Breast epithelium (tissue), 4 donors: ENCODE measurements around the gene BCAS3. TPM values are rescaled to one million over a fixed set of nuclear protein-coding genes. Genes with fewer than 3 reads are reported as not detected.

Experiments used
- DNase-seq, 2 donors: peaks; one replicate each; pipeline ENCODE4 v3.0.0-alpha.2; 2019; ENCODE audit warnings: low spot score in 2 of 2
- H3K27ac ChIP-seq, 2 donors: fragments of 200-600 bp; sonication (generic) in 1 of 2; one replicate each; pipeline ENCODE4 v1.5.1; 2016 to 2019; ENCODE audit warnings: mild to moderate bottlenecking in 1 of 2
- H3K27me3 ChIP-seq, 2 donors: fragments of 200-600 bp; sonication (generic) in 1 of 2; one replicate each; pipeline versions ENCODE4 v1.5.1 to v1.6.0; 2017 to 2019; ENCODE audit warnings: control low read depth in 1 of 2, mild to moderate bottlenecking in 1 of 2
- H3K36me3 ChIP-seq: fragments of 200-600 bp; one replicate; pipeline ENCODE4 v1.5.1; 2019
- H3K4me1 ChIP-seq, 2 donors: fragments of 200-600 bp; sonication (generic); one replicate each; pipeline ENCODE4 v1.5.1; 2016 to 2019; ENCODE audit warnings: control low read depth in 1 of 2
- H3K4me3 ChIP-seq, 3 donors: fragments of 200-600 bp; sonication (generic); 1 replicate in 2 of 3; 2 replicates in 1 of 3; pipeline ENCODE4 v1.5.1; 2016 to 2019; ENCODE audit warnings: mild to moderate bottlenecking in 3 of 3, moderate library complexity in 2 of 3
- H3K9me3 ChIP-seq, 2 donors: fragments of 200-600 bp; sonication (generic) in 1 of 2; one replicate each; pipeline ENCODE4 v1.5.1; 2016 to 2019; ENCODE audit warnings: control low read depth in 1 of 2
- POLR2A ChIP-seq: fragments of 450-650 bp; IDR thresholded peaks from one replicate; pipeline ENCODE4 v1.6.1; 2016; ENCODE audit warnings: antibody characterized with exemption, mild to moderate bottlenecking, moderate library complexity
- POLR2AphosphoS5 ChIP-seq, 3 donors: sonication (generic); formaldehyde crosslinking; IDR thresholded peaks; one replicate each; pipeline ENCODE4 v1.6.1; 2017; ENCODE audit warnings: antibody characterized with exemption in 3 of 3
- intact Hi-C: fragments of 100-400 bp; cut with DNase I; formaldehyde crosslinking; loops from one replicate; pipeline ENCODE4 v1.15.1; 2023; ENCODE audit warnings: low total_unique reads
- total RNA-seq, 3 donors: library from RNA; depleted of rRNA; stranded (reverse); fragments of >200 nt; gene quantifications; one replicate each; pipeline ENCODE4 v1.1.0, GENCODE V29; 2016
- TF ChIP-seq, protein P1 (sequence below), 3 donors: fragments of 450-650 bp; IDR thresholded peaks; one replicate each; pipeline ENCODE4 v1.5.1; 2016 to 2017; ENCODE audit warnings: antibody characterized with exemption in 3 of 3, mild to moderate bottlenecking in 3 of 3, moderate library complexity in 3 of 3

BCAS3 gene
- total RNA-seq, 3 donors from 2014 or later: 30.8 to 47.9 (median 31.2) TPM

- Histone ChIP-seq H3K27ac (no peak overlapping the region), H3K9me3 (no peaks in the 10 kb centered on the region), H3K4me1 (no peaks in the 10 kb centered on the region), H3K36me3 (no peaks in the 10 kb centered on the region), H3K4me3 (no peak overlapping the region), H3K27me3 (no peaks in the 10 kb centered on the region)
- no peak for DNase-seq
- intact Hi-C loops: no loop called here
- TF ChIP-seq, protein P1, sequence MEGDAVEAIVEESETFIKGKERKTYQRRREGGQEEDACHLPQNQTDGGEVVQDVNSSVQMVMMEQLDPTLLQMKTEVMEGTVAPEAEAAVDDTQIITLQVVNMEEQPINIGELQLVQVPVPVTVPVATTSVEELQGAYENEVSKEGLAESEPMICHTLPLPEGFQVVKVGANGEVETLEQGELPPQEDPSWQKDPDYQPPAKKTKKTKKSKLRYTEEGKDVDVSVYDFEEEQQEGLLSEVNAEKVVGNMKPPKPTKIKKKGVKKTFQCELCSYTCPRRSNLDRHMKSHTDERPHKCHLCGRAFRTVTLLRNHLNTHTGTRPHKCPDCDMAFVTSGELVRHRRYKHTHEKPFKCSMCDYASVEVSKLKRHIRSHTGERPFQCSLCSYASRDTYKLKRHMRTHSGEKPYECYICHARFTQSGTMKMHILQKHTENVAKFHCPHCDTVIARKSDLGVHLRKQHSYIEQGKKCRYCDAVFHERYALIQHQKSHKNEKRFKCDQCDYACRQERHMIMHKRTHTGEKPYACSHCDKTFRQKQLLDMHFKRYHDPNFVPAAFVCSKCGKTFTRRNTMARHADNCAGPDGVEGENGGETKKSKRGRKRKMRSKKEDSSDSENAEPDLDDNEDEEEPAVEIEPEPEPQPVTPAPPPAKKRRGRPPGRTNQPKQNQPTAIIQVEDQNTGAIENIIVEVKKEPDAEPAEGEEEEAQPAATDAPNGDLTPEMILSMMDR (IDR thresholded peaks at IDR 0.05): no peak
- TF ChIP-seq POLR2AphosphoS5 (IDR thresholded peaks at IDR 0.05): no peak
- no peak for TF ChIP-seq POLR2A
Measured at GRCh38 chr17:61291451-61292285, 614.0 kb downstream of the BCAS3 start.

DNA sequence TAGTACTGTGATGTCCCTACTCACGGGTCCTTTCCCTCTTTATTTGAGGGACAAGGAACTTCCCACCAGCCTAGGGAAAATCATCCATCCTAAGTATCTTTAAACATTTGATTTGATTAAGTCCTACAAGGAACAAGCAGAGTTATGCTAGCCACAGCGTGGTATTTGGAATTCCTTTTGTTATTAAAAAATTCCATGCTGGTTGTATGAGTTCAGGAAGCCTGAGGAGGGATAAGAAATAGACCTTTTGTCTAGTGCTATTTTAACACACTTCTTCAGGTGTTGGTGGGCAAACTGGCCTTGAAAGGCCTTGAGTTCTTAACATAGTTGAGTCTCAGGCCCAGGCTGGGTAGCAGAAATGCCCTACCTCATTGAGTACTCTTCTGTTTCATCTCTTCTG is 616.6 kb downstream of the BCAS3 start:
- intact Hi-C loops: no loop called here
- H3K4me1 ChIP-seq: no peaks in the 10 kb centered on the region
- no peaks in the 10 kb centered on the region for H3K27me3 ChIP-seq
- peak in 1 of 2 donors; percentile 32 for DNase-seq
- TF ChIP-seq POLR2AphosphoS5 (IDR thresholded peaks at IDR 0.05): no peak
- TF ChIP-seq POLR2A: no peak
- TF ChIP-seq, protein P1 (IDR thresholded peaks at IDR 0.05): no peak
- H3K36me3 ChIP-seq: no peaks in the 10 kb centered on the region
- H3K27ac ChIP-seq: peak overlapping the region; percentile 35 to 46
- H3K9me3 ChIP-seq: no peaks in the 10 kb centered on the region
- H3K4me3 ChIP-seq: no peak overlapping the region

GRCh38 chr17:61294777-61295176 is 617.1 kb downstream of the BCAS3 start:
- no peak for DNase-seq
- Histone ChIP-seq H3K4me1 (no peaks in the 10 kb centered on the region), H3K9me3 (no peaks in the 10 kb centered on the region), H3K36me3 (no peaks in the 10 kb centered on the region), H3K4me3 (no peak overlapping the region), H3K27ac (peak overlapping the region; percentile 35 to 46), H3K27me3 (no peaks in the 10 kb centered on the region)
- intact Hi-C loops: no loop called here
- TF ChIP-seq, protein P1 (IDR thresholded peaks at IDR 0.05): no peak
- TF ChIP-seq POLR2A (no peak), POLR2AphosphoS5 (IDR thresholded peaks at IDR 0.05) (no peak)

DNA sequence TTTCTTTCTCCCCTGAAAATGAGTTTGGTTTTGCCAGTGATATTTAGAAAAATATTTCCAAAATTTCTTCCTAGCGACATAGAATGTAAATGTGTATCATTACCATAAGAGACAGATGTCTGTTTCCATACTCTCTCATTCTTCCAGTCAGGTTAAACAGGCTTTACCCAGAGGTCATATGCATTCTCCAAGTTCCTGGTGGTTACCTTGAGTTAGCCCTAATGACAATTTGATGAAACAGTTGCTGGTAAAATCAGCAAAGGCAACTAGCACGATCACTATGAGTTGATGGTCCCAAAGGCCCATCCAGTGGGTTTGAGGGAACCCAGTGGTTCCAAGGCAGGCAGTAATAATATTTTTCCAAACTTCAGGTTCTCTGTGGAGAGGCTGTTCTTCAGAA is 618.4 kb downstream of the BCAS3 start:
- H3K4me3 ChIP-seq: no peak overlapping the region
- H3K9me3 ChIP-seq: no peaks in the 10 kb centered on the region
- no peaks in the 10 kb centered on the region for H3K36me3 ChIP-seq
- H3K27ac ChIP-seq: no peak overlapping the region
- no peak for DNase-seq
- intact Hi-C loops: no loop called here
- TF ChIP-seq POLR2AphosphoS5 (IDR thresholded peaks at IDR 0.05) (no peak), POLR2A (no peak)
- TF ChIP-seq, protein P1 (IDR thresholded peaks at IDR 0.05): no peak
- no peaks in the 10 kb centered on the region for H3K27me3 ChIP-seq
- no peaks in the 10 kb centered on the region for H3K4me1 ChIP-seq
